ENCODE results near the gene TCF7.

GRCh38 chr5:134116789-134117761 is 2.6 kb downstream of the TCF7 start:
- TF ChIP-seq YY1 (IDR thresholded peaks at IDR 0.05; ENCODE audit: insufficient read depth, insufficient read length) (no peak), ZNF274 (IDR thresholded peaks at IDR 0.05; ENCODE audit: low read depth, low read length) (no peak), SUZ12 (IDR thresholded peaks at IDR 0.05; ENCODE audit: extremely low read depth, insufficient read depth, insufficient read length) (no peak)

Measured in NT2/D1 (cell line).